IMR-90 (cell line): ENCODE results near the gene S100A2.

Source experiments
- CTCF ChIP-seq: conservative IDR thresholded peaks from 2 replicates; pipeline ENCODE4 v1.5.1; 2012; ENCODE audit warnings: mild to moderate bottlenecking, low read depth, low read length, improper control_type of control experiment
- MAZ ChIP-seq: IDR thresholded peaks from 2 replicates; pipeline ENCODE4 v1.6.1; 2012; ENCODE audit warnings: low read depth, mild to moderate bottlenecking, low read length, improper control_type of control experiment, moderate library complexity, borderline replicate concordance
- MXI1 ChIP-seq: IDR thresholded peaks from 2 replicates; pipeline ENCODE4 v1.6.1; 2012; ENCODE audit warnings: low read depth, mild to moderate bottlenecking, low read length, moderate library complexity, borderline replicate concordance
- POLR2A ChIP-seq: IDR thresholded peaks from 2 replicates; pipeline ENCODE4 v1.6.1; 2012; ENCODE audit warnings: mild to moderate bottlenecking, low read depth, low read length
- RAD21 ChIP-seq: IDR thresholded peaks from 2 replicates; pipeline ENCODE4 v1.6.1; 2012; ENCODE audit warnings: low read length, improper control_type of control experiment
- RCOR1 ChIP-seq: IDR thresholded peaks from 2 replicates; pipeline ENCODE4 v1.6.1; 2012; ENCODE audit warnings: mild to moderate bottlenecking, low read length, improper control_type of control experiment; ENCODE audit not compliant: insufficient replicate concordance
- RFX5 ChIP-seq: IDR thresholded peaks from 2 replicates; pipeline ENCODE4 v1.8.0; 2012; ENCODE audit warnings: low read depth, mild to moderate bottlenecking, low read length, moderate library complexity

GRCh38 chr1:153586347-153586746 is 20.7 kb upstream of the S100A2 start:
- TF ChIP-seq CTCF (no peak), MXI1 (no peak), POLR2A (no peak), RCOR1 (no peak), RAD21 (no peak), RFX5 (no peak), MAZ (no peak)
